ENCODE data around the gene KRT13.
"Not testable (repeated sequence)": the region's sequence is repeated elsewhere in the genome, so short reads cannot be mapped to it uniquely, and the experiment has no call there.

Gene KRT13

DNA sequence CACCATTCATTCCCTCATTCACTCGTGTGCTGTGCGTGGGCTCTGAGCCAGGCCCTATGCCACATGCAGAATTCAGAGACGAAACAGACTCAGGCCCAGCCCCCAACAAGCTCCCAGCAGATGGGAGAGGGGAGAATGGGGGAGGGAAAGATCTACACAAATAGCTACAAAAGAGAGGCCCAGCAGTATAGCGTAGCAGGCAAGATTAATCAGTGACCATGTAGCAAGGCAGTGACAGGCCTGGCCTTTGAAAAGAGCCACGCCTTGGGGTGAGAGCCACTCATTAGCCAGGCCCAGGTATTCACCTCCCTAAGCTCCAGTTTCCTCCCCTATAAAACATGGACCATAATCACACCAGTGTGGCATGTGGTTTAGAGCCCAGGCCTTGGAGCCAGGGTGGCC, 39.1 kb upstream of the KRT13 start:
- Histone ChIP-seq H3K4me3 (no peak overlapping the region), H3K27ac (no peak overlapping the region)
- TF ChIP-seq, protein P1, sequence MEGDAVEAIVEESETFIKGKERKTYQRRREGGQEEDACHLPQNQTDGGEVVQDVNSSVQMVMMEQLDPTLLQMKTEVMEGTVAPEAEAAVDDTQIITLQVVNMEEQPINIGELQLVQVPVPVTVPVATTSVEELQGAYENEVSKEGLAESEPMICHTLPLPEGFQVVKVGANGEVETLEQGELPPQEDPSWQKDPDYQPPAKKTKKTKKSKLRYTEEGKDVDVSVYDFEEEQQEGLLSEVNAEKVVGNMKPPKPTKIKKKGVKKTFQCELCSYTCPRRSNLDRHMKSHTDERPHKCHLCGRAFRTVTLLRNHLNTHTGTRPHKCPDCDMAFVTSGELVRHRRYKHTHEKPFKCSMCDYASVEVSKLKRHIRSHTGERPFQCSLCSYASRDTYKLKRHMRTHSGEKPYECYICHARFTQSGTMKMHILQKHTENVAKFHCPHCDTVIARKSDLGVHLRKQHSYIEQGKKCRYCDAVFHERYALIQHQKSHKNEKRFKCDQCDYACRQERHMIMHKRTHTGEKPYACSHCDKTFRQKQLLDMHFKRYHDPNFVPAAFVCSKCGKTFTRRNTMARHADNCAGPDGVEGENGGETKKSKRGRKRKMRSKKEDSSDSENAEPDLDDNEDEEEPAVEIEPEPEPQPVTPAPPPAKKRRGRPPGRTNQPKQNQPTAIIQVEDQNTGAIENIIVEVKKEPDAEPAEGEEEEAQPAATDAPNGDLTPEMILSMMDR (IDR thresholded peaks at IDR 0.05), result no peak
- DNase-seq (ENCODE audit: low spot score), result no peak

- H3K27ac ChIP-seq; H3K4me3 ChIP-seq; DNase-seq (ENCODE audit: low spot score): not testable (repeated sequence)
Observed at GRCh38 chr17:41542786-41543185, 37.4 kb upstream of the KRT13 start.

DNA sequence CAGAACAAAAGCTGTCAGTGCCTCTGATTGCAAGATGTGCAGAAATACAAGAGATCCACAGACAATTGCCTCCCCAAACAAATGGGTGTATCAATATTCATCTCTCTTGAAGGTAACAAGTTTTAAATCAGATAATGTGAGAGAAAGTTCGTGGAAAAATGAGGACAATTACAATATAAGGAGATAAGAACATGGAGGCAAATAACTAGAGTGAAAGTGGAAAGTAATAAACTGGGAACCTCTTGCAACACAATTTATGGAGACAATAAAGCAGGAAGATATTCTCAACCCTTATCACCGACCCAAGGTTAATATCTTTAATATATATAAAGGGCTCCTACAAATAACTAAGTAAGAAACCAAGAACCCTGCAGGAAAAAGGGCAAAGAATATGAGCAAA, 36.9 kb upstream of the KRT13 start:
- TF ChIP-seq, protein P1 (IDR thresholded peaks at IDR 0.05), result no peak
- H3K27ac ChIP-seq, result no peak overlapping the region
- no peak overlapping the region for H3K4me3 ChIP-seq
- no peak for DNase-seq (ENCODE audit: low spot score)

- no peak for DNase-seq (ENCODE audit: low spot score)
- H3K27ac ChIP-seq, result no peak overlapping the region
- TF ChIP-seq, protein P1 (IDR thresholded peaks at IDR 0.05), result no peak
- H3K4me3 ChIP-seq, result no peak overlapping the region
Observed at GRCh38 chr17:41540921-41541625, 35.7 kb upstream of the KRT13 start.

DNA sequence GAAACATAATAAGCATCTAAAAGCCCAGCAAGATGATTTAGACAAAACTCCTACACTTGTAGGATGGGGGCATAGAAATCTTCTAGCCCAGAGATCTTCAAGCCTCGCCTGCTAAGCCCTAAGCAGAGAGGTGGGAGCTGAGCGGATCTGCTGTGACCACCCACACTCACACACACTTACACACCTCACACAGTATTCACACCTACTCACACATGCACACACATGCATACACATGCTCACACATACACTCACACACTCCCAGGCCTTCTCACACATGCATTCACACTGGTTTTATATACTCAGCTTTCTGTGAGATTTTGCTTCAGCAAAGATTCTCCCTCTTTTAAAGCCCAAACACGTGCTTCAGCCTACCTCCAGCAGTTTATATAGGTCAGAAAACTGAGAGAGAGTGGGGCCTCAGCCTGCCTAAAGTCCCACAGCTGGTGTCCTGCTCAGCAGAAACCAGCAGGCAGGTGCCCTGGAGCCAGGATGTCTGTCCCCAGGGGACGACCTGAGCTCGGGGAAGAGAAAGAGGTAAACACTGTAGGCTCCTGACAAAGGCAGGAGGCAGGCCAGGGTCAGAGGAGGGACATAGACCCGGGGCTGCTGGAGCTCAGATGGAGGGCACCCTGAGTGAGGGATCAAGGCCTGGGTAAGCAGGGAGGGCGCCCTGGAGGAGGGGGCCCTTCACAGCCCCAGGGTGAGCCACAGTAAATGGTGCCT, 34.7 kb upstream of the KRT13 start:
- Histone ChIP-seq H3K4me3 (no peak overlapping the region), H3K27ac (no peak overlapping the region)
- DNase-seq (ENCODE audit: low spot score), result no peak
- TF ChIP-seq, protein P1 (IDR thresholded peaks at IDR 0.05), result no peak

DNA sequence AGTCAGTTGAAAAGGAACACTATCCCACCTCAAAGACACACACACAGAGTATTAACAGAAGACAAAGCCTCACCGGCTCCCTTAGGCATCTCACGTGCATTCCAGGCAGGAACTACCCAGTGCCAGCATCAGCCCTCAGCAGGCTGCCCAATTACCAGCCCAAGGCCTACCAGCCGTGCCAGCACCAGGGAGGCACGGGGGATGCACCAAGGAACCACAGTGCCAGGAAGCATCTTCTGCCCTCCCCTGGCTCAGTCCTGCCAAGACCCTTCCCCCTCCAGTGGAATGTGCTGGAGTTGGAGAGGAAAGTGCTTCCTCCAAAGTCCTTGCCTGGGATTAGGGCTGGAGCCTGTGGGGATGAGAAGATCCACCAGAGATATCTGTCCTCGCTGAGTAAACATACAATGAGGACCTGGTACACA, 33.7 kb upstream of the KRT13 start:
- no peak for DNase-seq (ENCODE audit: low spot score)
- TF ChIP-seq, protein P1 (IDR thresholded peaks at IDR 0.05), result no peak
- no peak overlapping the region for H3K27ac ChIP-seq
- H3K4me3 ChIP-seq, result no peak overlapping the region

- no peak overlapping the region for H3K4me3 ChIP-seq
- TF ChIP-seq, protein P1 (IDR thresholded peaks at IDR 0.05), result no peak
- no peak overlapping the region for H3K27ac ChIP-seq
- DNase-seq (ENCODE audit: low spot score), result no peak
Observed at GRCh38 chr17:41538565-41538991, 33.2 kb upstream of the KRT13 start.

All from coronary artery (tissue), 2 donors.